IMR-90 (cell line): ENCODE measurements around the gene NALCN. TPM values are rescaled to one million over a fixed set of nuclear protein-coding genes. Genes with fewer than 3 reads are reported as not detected.

Experiments used
- ATAC-seq: fragments of 200-7000 bp; cut with Tn5 transposase; 2 replicates; pipeline ENCODE4 v1.9.1; 2020; ENCODE audit warnings: low read depth, mild to moderate bottlenecking, moderate library complexity
- BruUV-seq: library from RNA; stranded (reverse); fragments of 400-500 nt; replicated peaks from 2 replicates; lab custom pipeline; 2021; lab: Mats Ljungman, UMichigan
- CTCF ChIA-PET: fragments of 300-600 bp; formaldehyde crosslinking; extraction: SDS; loops from one replicate; lab custom pipeline; 2021; ENCODE audit warnings: antibody characterized with exemption; lab: Yijun Ruan, JAX
- POLR2A ChIA-PET: fragments of 300-600 bp; sonication (Branson Sonifier 250); formaldehyde crosslinking; loops from one replicate; lab custom pipeline; 2022; ENCODE audit warnings: antibody characterized with exemption; ENCODE audit not compliant: unreplicated experiment; lab: Charles Lee
- DNase-seq: peaks from one replicate; pipeline ENCODE4 v3.0.0; 2013
- H2AFZ ChIP-seq: replicated peaks from 2 replicates; pipeline ENCODE3; 2013; ENCODE audit warnings: low read length, mild to moderate bottlenecking; ENCODE audit not compliant: poor library complexity
- H2AK5ac ChIP-seq: 2 replicates; pipeline ENCODE4 v1.6.1; 2013; ENCODE audit warnings: low read depth, low read length, inconsistent platforms
- H2AK9ac ChIP-seq: replicated peaks from 2 replicates; pipeline ENCODE3; 2013; ENCODE audit warnings: mild to moderate bottlenecking, low read depth, low read length, moderate library complexity; ENCODE audit not compliant: poor library complexity
- H2BK120ac ChIP-seq: 2 replicates; pipeline ENCODE4 v1.6.1; 2013; ENCODE audit warnings: low read depth, low read length, inconsistent platforms
- H2BK15ac ChIP-seq: 3 replicates; pipeline ENCODE4 v1.6.1; 2013; ENCODE audit warnings: low read depth, low read length, inconsistent platforms
- H2BK20ac ChIP-seq: 2 replicates; pipeline ENCODE4 v1.6.1; 2013; ENCODE audit warnings: low read depth, mild to moderate bottlenecking, inconsistent platforms, low read length, moderate library complexity
- H2BK5ac ChIP-seq: 2 replicates; pipeline ENCODE4 v1.6.1; 2013; ENCODE audit warnings: mild to moderate bottlenecking, low read depth, low read length, inconsistent platforms; ENCODE audit not compliant: poor library complexity, severe bottlenecking
- H3K14ac ChIP-seq: replicated peaks from 2 replicates; pipeline ENCODE4 v1.6.1; 2013; ENCODE audit warnings: low read depth, low read length, inconsistent platforms
- H3K18ac ChIP-seq: 2 replicates; pipeline ENCODE4 v1.6.1; 2013; ENCODE audit warnings: low read depth, low read length, control low read depth
- H3K23ac ChIP-seq: 2 replicates; pipeline ENCODE4 v1.6.1; 2013; ENCODE audit warnings: low read depth, low read length, inconsistent platforms
- H3K27ac ChIP-seq: 2 replicates; pipeline ENCODE4 v1.5.1; 2013; ENCODE audit warnings: mild to moderate bottlenecking, control low read depth, low read length; ENCODE audit not compliant: insufficient read depth
- H3K27me3 ChIP-seq: 2 replicates; pipeline ENCODE4 v1.6.1; 2013; ENCODE audit warnings: low read length; ENCODE audit not compliant: control insufficient read depth, insufficient read depth
- H3K36me3 ChIP-seq: 2 replicates; pipeline ENCODE4 v1.6.1; 2013; ENCODE audit warnings: low read length, mixed read lengths; ENCODE audit not compliant: control insufficient read depth, insufficient read depth
- H3K4ac ChIP-seq: 2 replicates; pipeline ENCODE4 v1.6.1; 2013; ENCODE audit warnings: low read depth, low read length, inconsistent platforms
- H3K4me1 ChIP-seq: 2 replicates; pipeline ENCODE4 v1.6.1; 2013; ENCODE audit warnings: low read length, mixed read lengths; ENCODE audit not compliant: control insufficient read depth, insufficient read depth
- H3K4me2 ChIP-seq: 2 replicates; pipeline ENCODE4 v1.6.1; 2013; ENCODE audit warnings: low read depth, mild to moderate bottlenecking, control low read depth, low read length, moderate library complexity
- H3K4me3 ChIP-seq: 2 replicates; pipeline ENCODE4 v1.5.1; 2013; ENCODE audit warnings: low read depth, mild to moderate bottlenecking, control low read depth, low read length, moderate library complexity; ENCODE audit not compliant: insufficient read depth
- H3K56ac ChIP-seq: 2 replicates; pipeline ENCODE4 v1.6.1; 2013; ENCODE audit warnings: low read length, inconsistent platforms; ENCODE audit not compliant: insufficient read depth; ENCODE audit errors: extremely low read depth
- H3K79me1 ChIP-seq, 2 experiments: 2 replicates each; pipeline ENCODE4 v1.6.1; 2013; ENCODE audit warnings: low read length in 2 of 2, inconsistent platforms in 1 of 2, low read depth in 1 of 2
- H3K9ac ChIP-seq: 2 replicates; pipeline ENCODE4 v1.6.1; 2013; ENCODE audit warnings: low read depth, low read length, control low read depth
- H3K9me1 ChIP-seq: 2 replicates; pipeline ENCODE4 v1.6.1; 2013; ENCODE audit warnings: low read length, inconsistent platforms; ENCODE audit not compliant: insufficient read depth
- H3K9me3 ChIP-seq: 2 replicates; pipeline ENCODE4 v1.6.1; 2013; ENCODE audit warnings: low read length; ENCODE audit not compliant: control insufficient read depth, insufficient read depth
- H4K20me1 ChIP-seq: 2 replicates; pipeline ENCODE4 v1.6.1; 2013; ENCODE audit warnings: low read length, inconsistent platforms; ENCODE audit not compliant: insufficient read depth
- H4K5ac ChIP-seq: 2 replicates; pipeline ENCODE4 v1.6.1; 2013; ENCODE audit warnings: mild to moderate bottlenecking, low read depth, low read length, control low read depth
- H4K8ac ChIP-seq, 2 experiments: 2 replicates each; pipeline ENCODE4 v1.6.1; 2013; ENCODE audit warnings: low read depth in 2 of 2, low read length in 2 of 2, control low read depth in 1 of 2, inconsistent platforms in 1 of 2
- H4K91ac ChIP-seq: 2 replicates; pipeline ENCODE4 v1.6.1; 2013; ENCODE audit warnings: low read depth, low read length, inconsistent platforms; ENCODE audit not compliant: insufficient read depth
- MAFK ChIP-seq: IDR thresholded peaks from 2 replicates; pipeline ENCODE4 v1.6.1; 2012; ENCODE audit warnings: low read depth, low read length, improper control_type of control experiment
- WGBS, 2 experiments: methylation state at CpG; one replicate each; pipeline versions ENCODE4 v1.1.5 to v1.1.7; 2013; ENCODE audit warnings: missing lambda C conversion rate in 2 of 2; ENCODE audit not compliant: insufficient read length in 1 of 2; ENCODE audit errors: extremely low coverage in 2 of 2; 5-methylcytosine and 5-hydroxymethylcytosine counted together
- dilution Hi-C: fragments of 300-500 bp; cut with HindIII; formaldehyde crosslinking; loops from one replicate; pipeline ENCODE4 v1.14.3; 2018; ENCODE audit warnings: low sequenced_read_pairs; ENCODE audit not compliant: unreplicated experiment
- in situ Hi-C: fragments of 300-500 bp; cut with MboI; formaldehyde crosslinking; loops from 3 replicates; pipeline ENCODE4 v1.14.3; 2019; ENCODE audit warnings: low sequenced_read_pairs, inconsistent platforms, mixed read lengths
- intact Hi-C: fragments of 100-400 bp; cut with micrococcal nuclease; formaldehyde crosslinking; loops from 2 replicates; pipeline ENCODE4 v1.10.0; 2022
- polyA plus RNA-seq, 3 experiments: library from polyadenylated mRNA; depleted of rRNA; stranded (reverse); fragments of >200 nt; gene quantifications; 2 replicates each; pipeline ENCODE4 v1.2.3, GENCODE V29; 2012; ENCODE audit warnings: low replicate concordance in 1 of 3
- total RNA-seq: library from RNA; depleted of rRNA; stranded (reverse); fragments of >200 nt; gene quantifications from 2 replicates; pipeline ENCODE4 v1.2.3, GENCODE V29; 2012

NALCN gene
- total and polyA plus RNA-seq, 2 of the 4 experiments (the other 2 are of a cell fraction): 2.9 to 4.8 TPM

DNA sequence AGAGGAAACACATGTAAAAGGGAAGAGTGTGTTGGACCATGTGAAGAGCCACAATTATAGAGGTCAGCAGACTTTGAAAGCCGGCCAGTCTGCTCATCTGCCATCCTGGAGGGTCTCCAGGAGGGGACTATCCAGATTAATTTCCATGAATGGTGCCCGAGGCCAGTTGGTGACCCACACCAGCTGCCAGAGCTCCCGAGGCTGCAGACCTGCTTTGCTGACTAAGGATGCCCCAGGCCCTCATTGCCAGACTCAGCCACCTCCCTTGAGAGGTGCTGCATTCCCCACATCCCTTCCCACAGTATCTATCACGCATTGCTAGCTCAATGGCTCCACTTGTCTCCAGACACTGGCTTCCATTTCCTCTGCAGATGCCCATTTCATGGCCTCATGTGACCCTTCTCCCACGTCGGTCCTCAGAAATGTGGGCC, 110.3 kb downstream of the NALCN start:
- Histone ChIP-seq H3K56ac (no peak overlapping the region), H3K9ac (no peak overlapping the region), H3K9me1 (peaks cover 20% of the 10 kb centered on the region), H4K8ac (peak overlapping the region in 1 of 2 experiments; percentile 77; a peak in 2 of 4 replicates), H4K5ac (peak overlapping the region; percentile 33; the same call in 1 of the 2 replicates), H2AK9ac (peak overlapping the region; percentile 74), H2BK20ac (peak overlapping the region; percentile 94), H3K14ac (0 out of 2 replicates have a peak overlapping the region, but pooled peaks have one; percentile 21), H2BK15ac (peak overlapping the region; percentile 89; the same call in 2 of the 3 replicates), H2AFZ (peak overlapping the region; percentile 68), H3K23ac (no peak overlapping the region; the same call in 1 of the 2 replicates), H3K4me2 (no peak overlapping the region), H2AK5ac (peak overlapping the region; percentile 98), H3K36me3 (no peaks in the 10 kb centered on the region), H2BK5ac (peak overlapping the region; percentile 93), H3K4me3 (no peak overlapping the region), H3K4me1 (peaks cover 19% of the 10 kb centered on the region), H3K79me1 (no peaks in the 10 kb centered on the region), H4K20me1 (no peaks in the 10 kb centered on the region), H3K27ac (no peak overlapping the region), H3K9me3 (no peaks in the 10 kb centered on the region), H4K91ac (peak overlapping the region; percentile 81), H2BK120ac (peak overlapping the region; percentile 94), H3K4ac (peak overlapping the region; percentile 91), H3K18ac (peak overlapping the region; percentile 55; the same call in 1 of the 2 replicates), H3K27me3 (no peaks in the 10 kb centered on the region)
- in situ Hi-C loops: no loop called here
- ATAC-seq: no peak
- ChIA-PET POLR2A (no interaction called here), CTCF (no interaction called here)
- DNase-seq: no peak
- dilution Hi-C loops: no loop called here
- BruUV-seq: no TSS peak
- 100% methylated on average over 2 of the region's 6 CpGs; no CpG with 5 or more reads in 1 of the 2 experiments for WGBS, 2 experiments
- no peak for TF ChIP-seq MAFK
- intact Hi-C loops: loop anchor here (5.0 kb wide), 2 partner anchors 91 to 154 kb away; no protein-coding TSS in a partner anchor
